GM23248 (cell line): Measurements from ENCODE around the gene SPC24. TPM values are rescaled to one million over a fixed set of nuclear protein-coding genes. Genes with fewer than 3 reads are reported as not detected.
"Not testable (repeated sequence)": the region's sequence is repeated elsewhere in the genome, so short reads cannot be mapped to it uniquely, and the experiment has no call there.

Source experiments
- DNase-seq: peaks from one replicate; pipeline ENCODE4 v3.0.0-alpha.2; 2015
- H2AFZ ChIP-seq: fragments of 200-600 bp; sonication (generic); 2 replicates; pipeline ENCODE4 v1.6.1; 2016; ENCODE audit warnings: antibody characterized with exemption
- H3F3A ChIP-seq: fragments of 200-600 bp; sonication (generic); 2 replicates; pipeline ENCODE4 v1.6.1; 2016; ENCODE audit warnings: mild to moderate bottlenecking, antibody characterized with exemption, mixed run types; ENCODE audit not compliant: insufficient read depth
- H3K27ac ChIP-seq: fragments of 200-600 bp; sonication (generic); 2 replicates; pipeline ENCODE4 v1.5.1; 2016; ENCODE audit warnings: mild to moderate bottlenecking
- H3K27me3 ChIP-seq: fragments of 200-600 bp; sonication (generic); replicated peaks from 2 replicates; pipeline ENCODE4 v1.6.1; 2016; ENCODE audit warnings: mild to moderate bottlenecking; ENCODE audit not compliant: insufficient read depth
- H3K36me3 ChIP-seq: fragments of 200-600 bp; sonication (generic); 2 replicates; pipeline ENCODE4 v1.6.1; 2016; ENCODE audit warnings: low read depth, mild to moderate bottlenecking
- H3K4me1 ChIP-seq: fragments of 200-600 bp; sonication (generic); 2 replicates; pipeline ENCODE4 v1.6.1; 2016; ENCODE audit warnings: mild to moderate bottlenecking; ENCODE audit not compliant: insufficient read depth
- H3K4me2 ChIP-seq: fragments of 200-600 bp; sonication (generic); one replicate; pipeline ENCODE4 v1.6.1; 2016; ENCODE audit warnings: mild to moderate bottlenecking; ENCODE audit not compliant: unreplicated experiment
- H3K4me3 ChIP-seq: fragments of 200-600 bp; sonication (generic); 2 replicates; pipeline ENCODE4 v1.5.1; 2016; ENCODE audit warnings: mild to moderate bottlenecking
- H3K79me2 ChIP-seq: fragments of 200-600 bp; sonication (generic); 2 replicates; pipeline ENCODE4 v1.6.1; 2016; ENCODE audit warnings: mild to moderate bottlenecking; ENCODE audit not compliant: insufficient read depth
- H3K9ac ChIP-seq: fragments of 200-600 bp; sonication (generic); 2 replicates; pipeline ENCODE4 v1.6.1; 2016; ENCODE audit warnings: mild to moderate bottlenecking
- H3K9me2 ChIP-seq: fragments of 200-600 bp; sonication (generic); 2 replicates; pipeline ENCODE4 v1.6.1; 2016; ENCODE audit warnings: mixed run types, mild to moderate bottlenecking, moderate library complexity; ENCODE audit not compliant: insufficient read depth
- H3K9me3 ChIP-seq: fragments of 200-600 bp; sonication (generic); one replicate; pipeline ENCODE4 v1.6.1; 2017; ENCODE audit warnings: low read depth
- H4K20me1 ChIP-seq: fragments of 200-600 bp; sonication (generic); 2 replicates; pipeline ENCODE4 v1.6.0; 2016; ENCODE audit not compliant: insufficient read depth
- EZH2 ChIP-seq: fragments of 200-600 bp; sonication (generic); IDR thresholded peaks from 2 replicates; pipeline ENCODE4 v1.6.1; 2018; ENCODE audit warnings: antibody characterized with exemption, mild to moderate bottlenecking; ENCODE audit not compliant: insufficient read depth, poor library complexity, severe bottlenecking
- EZH2phosphoT487 ChIP-seq: fragments of 200-600 bp; sonication (generic); IDR thresholded peaks from 2 replicates; pipeline ENCODE4 v1.6.1; 2018; ENCODE audit warnings: antibody characterized with exemption, moderate library complexity, mild to moderate bottlenecking, low read depth; ENCODE audit not compliant: insufficient read depth
- WGBS, 2 experiments: methylation state at CpG; one replicate each; pipeline ENCODE4 v1.1.6; 2015 to 2017; ENCODE audit warnings: low lambda C conversion rate in 2 of 2, low coverage in 1 of 2; ENCODE audit errors: missing lambda C conversion rate in 2 of 2; 5-methylcytosine and 5-hydroxymethylcytosine counted together
- in situ Hi-C: fragments of 300-500 bp; cut with MboI; formaldehyde crosslinking; loops from 2 replicates; pipeline ENCODE4 v1.15.0; 2020
- polyA plus RNA-seq: library from polyadenylated mRNA; unstranded; fragments of >200 nt; fragmentation: Nextera tagmentation; extraction: Ambion mirVana; gene quantifications from 2 replicates; pipeline ENCODE4 v1.2.1, GENCODE V29; 2016
- total RNA-seq: library from RNA; depleted of rRNA; stranded (reverse); fragments of >200 nt; shearing (Covaris generic); gene quantifications from 2 replicates; pipeline ENCODE4 v1.2.3, GENCODE V29; 2014

The SPC24 gene
- total and polyA plus RNA-seq, 2 experiments from 2014 or later, result 14.8 to 19.8 TPM

DNA sequence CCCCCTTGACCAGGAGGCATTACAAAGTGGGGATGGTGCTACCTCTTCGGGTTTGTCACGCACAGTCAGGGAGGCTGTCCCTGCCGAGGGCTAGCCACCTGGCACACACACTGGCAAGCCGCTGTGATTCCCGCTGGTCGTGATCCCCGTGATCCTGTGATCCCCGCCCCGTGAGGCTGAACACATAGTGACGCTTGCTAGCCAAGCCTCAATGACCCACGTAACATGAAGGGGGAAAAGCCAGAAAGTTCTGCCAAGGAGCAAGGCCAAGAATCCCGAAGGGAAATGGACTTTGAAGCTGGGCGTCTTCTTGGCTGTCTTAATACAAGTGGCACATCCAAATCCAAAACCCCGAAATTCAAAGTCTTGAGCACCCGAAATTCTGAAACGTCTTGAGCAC lies 52.6 kb downstream of the SPC24 start:
- Histone ChIP-seq H3K36me3 (peaks cover 15% of the 10 kb centered on the region; the same call in 1 of the 2 replicates), H3K9me3 (no peaks in the 10 kb centered on the region), H3F3A (no peaks in the 10 kb centered on the region), H3K4me3 (no peak overlapping the region), H2AFZ (no peak overlapping the region), H3K79me2 (peaks cover 32% of the 10 kb centered on the region), H3K27me3 (no peaks in the 10 kb centered on the region), H3K9me2 (no peaks in the 10 kb centered on the region), H3K9ac (no peak overlapping the region), H3K4me2 (no peak overlapping the region), H3K4me1 (no peaks in the 10 kb centered on the region), H4K20me1 (no peaks in the 10 kb centered on the region), H3K27ac (no peak overlapping the region)
- 86 to 88% methylated on average over 15 to 16 of the region's 16 CpGs for whole genome bisulfite sequencing, 2 experiments
- DNase-seq, result no peak
- in situ Hi-C loops, result no loop called here
- no peak for TF ChIP-seq EZH2phosphoT487
- TF ChIP-seq EZH2, result no peak

DNA sequence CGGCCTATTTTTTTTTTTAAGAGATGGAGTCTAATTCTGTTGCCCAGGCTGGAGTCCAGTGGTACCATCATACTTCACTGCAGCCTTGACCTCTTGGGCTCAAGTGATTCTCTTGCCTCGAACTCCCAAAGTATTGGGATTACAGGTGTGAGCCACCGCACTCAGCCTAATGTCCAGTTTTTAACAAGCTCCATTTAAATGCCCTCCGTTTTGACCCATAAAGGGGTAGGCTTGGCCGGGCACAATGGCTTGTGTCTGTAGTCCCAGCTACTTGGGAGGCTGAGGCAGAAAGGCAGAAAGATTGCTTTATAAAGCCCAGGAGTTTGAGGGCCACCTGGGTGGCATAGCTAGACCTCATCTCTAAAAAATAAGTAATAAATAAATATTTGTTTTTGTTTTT lies 54.5 kb downstream of the SPC24 start:
- DNase-seq, result no peak
- Histone ChIP-seq H3K36me3 (peaks cover 11% of the 10 kb centered on the region; the same call in 1 of the 2 replicates), H3K79me2 (peaks cover 44% of the 10 kb centered on the region), H3K9me3 (no peaks in the 10 kb centered on the region), H3K27ac (no peak overlapping the region), H3K4me1 (peaks cover 7% of the 10 kb centered on the region), H3F3A (peaks cover 6% of the 10 kb centered on the region; the same call in 1 of the 2 replicates), H2AFZ (no peak overlapping the region), H3K4me2 (no peak overlapping the region), H3K9ac (no peak overlapping the region), H4K20me1 (no peaks in the 10 kb centered on the region), H3K27me3 (no peaks in the 10 kb centered on the region), H3K9me2 (no peaks in the 10 kb centered on the region), H3K4me3 (no peak overlapping the region)
- 95 to 98% methylated on average over 5 of the region's 5 CpGs for WGBS, 2 experiments
- in situ Hi-C loops, result no loop called here
- no peak for TF ChIP-seq EZH2
- TF ChIP-seq EZH2phosphoT487, result no peak

DNA sequence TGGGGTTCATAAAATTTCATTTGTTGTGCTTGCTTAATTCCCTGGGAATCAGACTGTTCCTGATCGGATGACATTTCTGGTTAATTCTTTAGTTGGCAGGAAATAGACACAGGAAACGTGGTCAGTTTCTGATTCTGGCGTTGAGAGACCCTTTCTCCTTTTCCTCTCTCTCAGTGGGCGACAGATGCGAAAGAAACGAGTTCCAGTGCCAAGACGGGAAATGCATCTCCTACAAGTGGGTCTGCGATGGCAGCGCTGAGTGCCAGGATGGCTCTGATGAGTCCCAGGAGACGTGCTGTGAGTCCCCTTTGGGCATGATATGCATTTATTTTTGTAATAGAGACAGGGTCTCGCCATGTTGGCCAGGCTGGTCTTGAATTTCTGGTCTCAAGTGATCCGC lies 55.5 kb downstream of the SPC24 start:
- H3K9me3 ChIP-seq, result no peaks in the 10 kb centered on the region
- H3K9ac ChIP-seq, result no peak overlapping the region
- no peak overlapping the region for H2AFZ ChIP-seq
- H3K4me2 ChIP-seq, result no peak overlapping the region
- peaks cover 47% of the 10 kb centered on the region for H3K79me2 ChIP-seq
- peaks cover 17% of the 10 kb centered on the region for H3K4me1 ChIP-seq
- peaks cover 16% of the 10 kb centered on the region for H3F3A ChIP-seq
- no peak for DNase-seq
- H3K9me2 ChIP-seq, result no peaks in the 10 kb centered on the region
- no peak overlapping the region for H3K27ac ChIP-seq
- in situ Hi-C loops, result no loop called here
- no peak overlapping the region for H3K4me3 ChIP-seq
- H3K36me3 ChIP-seq, result peaks cover 6% of the 10 kb centered on the region; the same call in 1 of the 2 replicates
- no peaks in the 10 kb centered on the region for H4K20me1 ChIP-seq
- 94% methylated on average over 12 of the region's 12 CpGs for WGBS, 2 experiments
- TF ChIP-seq EZH2phosphoT487 (no peak), EZH2 (no peak)
- H3K27me3 ChIP-seq, result no peaks in the 10 kb centered on the region

DNA sequence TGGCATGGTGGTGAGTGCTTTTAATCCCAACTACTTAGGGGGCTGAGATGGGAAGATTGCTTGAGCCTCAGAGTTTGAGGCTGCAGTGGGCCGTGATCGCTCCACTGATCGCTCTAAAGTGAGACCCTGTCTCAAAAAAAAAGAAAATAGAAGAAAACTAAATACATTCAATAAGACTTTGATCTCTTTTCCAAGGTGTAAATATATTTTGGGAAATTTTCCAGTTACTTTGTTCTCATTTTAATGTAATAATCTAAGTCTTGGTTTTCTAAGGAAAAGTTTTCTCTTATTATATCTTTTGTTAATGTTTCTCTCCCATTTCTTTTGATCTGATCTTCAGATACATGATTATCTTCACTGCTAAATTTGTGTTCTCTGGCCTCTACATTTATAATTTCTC lies 56.7 kb downstream of the SPC24 start:
- no peak overlapping the region for H3K27ac ChIP-seq
- in situ Hi-C loops, result no loop called here
- no peaks in the 10 kb centered on the region for H3K9me2 ChIP-seq
- no peak for DNase-seq
- no peaks in the 10 kb centered on the region for H3K27me3 ChIP-seq
- H4K20me1 ChIP-seq, result no peaks in the 10 kb centered on the region
- peaks cover 24% of the 10 kb centered on the region for H3F3A ChIP-seq
- peaks cover 3% of the 10 kb centered on the region; the same call in 1 of the 2 replicates for H3K36me3 ChIP-seq
- no peak overlapping the region for H2AFZ ChIP-seq
- H3K4me2 ChIP-seq, result no peak overlapping the region
- H3K4me1 ChIP-seq, result peaks cover 24% of the 10 kb centered on the region
- WGBS, 2 experiments, result 98 to 100% methylated on average over 3 of the region's 3 CpGs
- no peak for TF ChIP-seq EZH2phosphoT487
- no peak for TF ChIP-seq EZH2
- H3K4me3 ChIP-seq, result no peak overlapping the region
- H3K9me3 ChIP-seq, result no peaks in the 10 kb centered on the region
- peaks cover 59% of the 10 kb centered on the region for H3K79me2 ChIP-seq
- H3K9ac ChIP-seq, result no peak overlapping the region

DNA sequence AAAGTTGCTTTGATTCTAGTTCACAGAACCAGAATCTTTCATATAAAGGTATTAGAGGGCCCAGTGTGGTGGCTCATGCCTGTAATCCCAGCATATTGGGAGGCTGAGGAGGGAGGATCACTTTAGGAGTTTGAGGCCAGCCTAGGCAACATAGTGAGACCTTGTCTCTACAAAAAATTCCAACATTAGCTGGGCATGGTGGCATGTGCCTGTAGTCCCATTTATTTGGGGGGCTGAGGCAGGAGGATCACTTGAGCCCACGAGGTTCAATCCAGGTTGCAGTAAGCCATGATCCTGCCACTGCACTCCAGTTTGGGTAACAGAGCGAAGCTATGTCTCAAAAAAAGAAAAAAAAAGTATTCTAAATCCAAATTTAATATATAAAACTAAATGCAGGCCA lies 57.3 kb downstream of the SPC24 start:
- Histone ChIP-seq H3K4me1 (peaks cover 24% of the 10 kb centered on the region), H3K4me3 (no peak overlapping the region), H4K20me1 (no peaks in the 10 kb centered on the region), H3K79me2 (peaks cover 64% of the 10 kb centered on the region), H3K9me2 (no peaks in the 10 kb centered on the region), H3K9me3 (no peaks in the 10 kb centered on the region), H2AFZ (no peak overlapping the region), H3F3A (peaks cover 24% of the 10 kb centered on the region), H3K27me3 (no peaks in the 10 kb centered on the region), H3K36me3 (peaks cover 3% of the 10 kb centered on the region; the same call in 1 of the 2 replicates), H3K4me2 (no peak overlapping the region), H3K9ac (no peak overlapping the region), H3K27ac (no peak overlapping the region)
- no peak for DNase-seq
- in situ Hi-C loops, result no loop called here
- 100% methylated on average over 2 of the region's 2 CpGs for WGBS, 2 experiments
- no peak for TF ChIP-seq EZH2
- TF ChIP-seq EZH2phosphoT487, result no peak

DNA sequence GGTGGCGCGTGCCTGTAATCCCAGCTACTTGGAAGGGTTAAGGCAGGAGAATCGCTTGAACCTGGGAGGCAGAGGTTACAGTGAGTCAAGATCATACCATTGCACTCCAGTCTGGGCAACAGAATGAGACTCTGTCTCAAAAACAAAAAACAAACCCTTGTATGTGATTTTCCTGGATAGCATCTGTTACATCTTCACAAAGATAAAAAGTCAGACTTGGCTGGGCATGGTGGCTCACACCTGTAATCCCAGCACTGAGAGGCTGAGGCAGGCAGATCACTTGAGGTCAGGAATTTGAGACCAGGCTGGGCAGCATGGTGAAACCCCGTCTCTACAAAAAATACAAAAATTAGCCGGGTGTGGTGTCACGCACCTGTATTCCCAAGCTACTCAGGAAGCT lies 58.2 kb downstream of the SPC24 start:
- 96 to 98% methylated on average over 6 of the region's 6 CpGs for WGBS, 2 experiments
- in situ Hi-C loops, H3K36me3 ChIP-seq, H3K27ac ChIP-seq, H3K27me3 ChIP-seq, H4K20me1 ChIP-seq, H3K4me2 ChIP-seq, H3K9me3 ChIP-seq, H3K9me2 ChIP-seq, H3K4me3 ChIP-seq, H2AFZ ChIP-seq, H3K9ac ChIP-seq, DNase-seq: not testable (repeated sequence)
- peaks cover 30% of the 10 kb centered on the region for H3K4me1 ChIP-seq
- H3F3A ChIP-seq, result peaks cover 30% of the 10 kb centered on the region
- peaks cover 74% of the 10 kb centered on the region for H3K79me2 ChIP-seq
